GM04504 (cell line): ENCODE results near the gene ACSL6.

Experiments used
- DNase-seq: peaks from one replicate; pipeline ENCODE4 v3.0.0-alpha.2; 2012; ENCODE audit warnings: low read depth

The ACSL6 gene

GRCh38 chr5:132016721-132017250 is 5.3 kb upstream of the ACSL6 start:
- DNase-seq: no peak

- no peak for DNase-seq
Measured at GRCh38 chr5:132013711-132014110, 2.3 kb upstream of the ACSL6 start.

- DNase-seq: no peak
Measured at GRCh38 chr5:132013006-132013689, 1.7 kb upstream of the ACSL6 start.

DNA sequence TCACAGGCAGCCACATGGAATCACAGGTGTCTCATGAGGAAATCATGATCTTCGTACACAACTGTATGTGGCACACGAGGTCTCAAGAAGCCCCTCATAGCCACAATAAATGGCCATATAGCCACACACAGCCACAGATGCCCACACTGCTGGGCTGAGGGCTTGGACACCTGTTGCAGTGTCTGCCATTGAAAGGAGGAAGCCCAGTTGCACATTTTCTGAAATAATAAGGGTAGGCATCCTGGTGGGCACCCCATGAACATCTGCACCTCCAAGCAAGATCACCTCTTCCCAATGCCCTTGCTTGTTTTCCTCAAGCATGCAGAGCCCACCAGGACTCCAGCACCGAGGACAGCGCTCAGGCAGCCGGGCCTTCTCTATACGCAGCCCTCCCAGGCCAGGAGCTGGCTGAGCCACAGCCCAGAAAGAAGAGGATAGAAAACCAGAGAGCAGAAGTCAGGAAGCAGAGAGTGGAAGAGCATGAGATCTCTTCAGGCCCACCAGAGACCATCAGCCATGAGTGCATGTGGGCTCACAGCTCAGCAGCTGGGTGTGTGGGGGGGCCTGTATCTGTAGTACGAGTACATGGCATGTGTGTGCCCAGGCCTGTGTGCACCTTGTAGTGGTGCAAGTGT is 1.0 kb upstream of the ACSL6 start:
- peak; percentile 23 for DNase-seq

DNA sequence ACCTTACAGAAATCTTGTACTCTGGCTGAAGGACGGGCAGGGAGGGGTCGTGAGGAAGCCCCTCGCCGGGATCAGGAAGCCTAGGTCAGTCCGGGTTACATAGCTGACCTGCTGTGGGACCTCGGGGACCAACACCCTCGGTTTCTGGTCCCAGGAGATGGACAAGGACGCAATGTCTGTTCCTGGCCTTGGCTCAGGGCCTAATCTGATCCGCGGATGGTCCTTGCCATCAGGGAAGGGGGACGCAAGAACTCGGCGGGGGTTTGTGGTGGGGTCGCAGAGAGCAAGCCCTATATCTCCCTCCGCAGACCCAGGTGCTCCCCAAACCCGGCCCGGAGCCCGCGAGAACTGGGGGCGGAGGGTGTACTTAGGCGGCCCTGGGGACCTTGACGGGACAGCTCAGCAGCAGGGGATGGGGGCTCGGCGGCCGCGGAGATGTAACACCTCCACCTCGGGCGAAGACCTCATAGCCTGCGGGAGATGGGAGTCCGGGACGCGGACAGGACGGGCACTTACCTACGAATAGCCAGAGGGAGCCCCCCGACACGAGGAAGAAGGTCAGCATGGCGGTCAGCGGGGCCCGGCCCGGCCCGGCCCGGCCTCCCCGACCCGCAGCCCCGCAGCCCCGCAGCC is 353 bp downstream of the ACSL6 start:
- no peak for DNase-seq

DNA sequence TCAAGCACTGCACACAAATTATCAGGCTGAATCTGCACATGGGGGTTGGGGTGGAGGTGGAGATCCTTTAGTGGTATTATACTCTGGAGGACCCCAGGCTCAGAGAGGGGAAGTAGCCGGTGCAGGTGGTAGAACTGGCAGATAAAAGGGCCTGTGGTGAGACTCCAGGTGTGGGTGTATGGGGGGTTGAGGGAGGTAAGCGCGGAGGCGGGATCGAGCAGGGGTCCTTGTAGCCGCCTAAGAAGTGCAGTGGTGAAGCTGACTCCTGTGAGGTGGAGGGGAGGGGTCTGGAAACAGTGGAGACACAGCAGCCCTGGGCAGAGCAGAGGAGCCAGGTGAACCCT is 841 bp downstream of the ACSL6 start:
- no peak for DNase-seq

- no peak for DNase-seq
Measured at GRCh38 chr5:132009706-132010405, 1.6 kb downstream of the ACSL6 start.

DNA sequence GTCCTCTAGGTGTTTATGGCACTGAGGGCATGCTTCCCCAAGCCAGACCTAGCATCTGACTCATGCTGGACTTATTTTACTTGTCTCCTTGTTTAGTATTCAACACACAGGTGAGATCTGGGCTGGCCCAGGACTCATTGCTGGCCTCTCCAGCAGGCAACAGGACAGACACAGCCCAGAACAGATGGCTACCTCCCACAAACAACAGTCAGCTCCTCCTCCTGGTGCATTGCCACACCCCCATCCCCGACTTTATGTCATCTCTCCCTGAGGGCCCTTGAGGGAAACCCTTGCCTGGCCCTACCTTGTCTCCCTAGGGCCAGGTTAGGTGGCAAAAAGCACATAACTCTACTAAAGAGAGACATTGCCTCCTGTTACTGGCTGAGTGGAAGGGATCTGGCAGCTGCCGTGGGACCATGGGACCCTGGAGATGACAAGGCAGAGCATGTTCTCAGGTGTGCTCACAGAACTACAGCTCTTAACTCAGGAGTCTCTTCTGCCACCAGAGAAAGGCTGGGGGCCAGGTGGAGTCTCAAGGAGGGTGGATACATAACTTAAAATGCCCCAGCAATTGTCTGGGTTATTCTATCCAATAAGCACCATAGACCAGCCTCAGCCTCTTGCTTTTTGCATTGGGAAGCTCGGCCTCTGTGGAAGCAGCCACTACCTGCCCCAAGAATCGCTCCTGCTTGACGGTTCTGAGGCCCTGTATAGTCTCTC is 2.3 kb downstream of the ACSL6 start:
- DNase-seq: no peak

DNA sequence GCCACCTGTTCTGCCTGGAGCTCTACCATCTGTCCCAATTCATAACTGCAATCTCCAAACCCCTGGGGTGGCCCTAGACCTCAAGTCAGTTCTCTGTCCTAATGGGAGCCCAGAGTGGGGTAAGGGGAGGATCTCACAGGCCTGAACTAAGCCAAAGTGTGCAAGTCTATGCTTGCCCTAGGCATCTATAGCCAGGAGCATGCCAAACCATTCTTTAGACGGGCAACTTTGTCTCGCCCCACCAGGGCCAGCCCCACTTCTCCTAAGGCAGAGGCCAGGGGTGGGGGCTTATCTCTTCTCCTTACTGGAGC is 3.3 kb downstream of the ACSL6 start:
- DNase-seq: no peak

DNA sequence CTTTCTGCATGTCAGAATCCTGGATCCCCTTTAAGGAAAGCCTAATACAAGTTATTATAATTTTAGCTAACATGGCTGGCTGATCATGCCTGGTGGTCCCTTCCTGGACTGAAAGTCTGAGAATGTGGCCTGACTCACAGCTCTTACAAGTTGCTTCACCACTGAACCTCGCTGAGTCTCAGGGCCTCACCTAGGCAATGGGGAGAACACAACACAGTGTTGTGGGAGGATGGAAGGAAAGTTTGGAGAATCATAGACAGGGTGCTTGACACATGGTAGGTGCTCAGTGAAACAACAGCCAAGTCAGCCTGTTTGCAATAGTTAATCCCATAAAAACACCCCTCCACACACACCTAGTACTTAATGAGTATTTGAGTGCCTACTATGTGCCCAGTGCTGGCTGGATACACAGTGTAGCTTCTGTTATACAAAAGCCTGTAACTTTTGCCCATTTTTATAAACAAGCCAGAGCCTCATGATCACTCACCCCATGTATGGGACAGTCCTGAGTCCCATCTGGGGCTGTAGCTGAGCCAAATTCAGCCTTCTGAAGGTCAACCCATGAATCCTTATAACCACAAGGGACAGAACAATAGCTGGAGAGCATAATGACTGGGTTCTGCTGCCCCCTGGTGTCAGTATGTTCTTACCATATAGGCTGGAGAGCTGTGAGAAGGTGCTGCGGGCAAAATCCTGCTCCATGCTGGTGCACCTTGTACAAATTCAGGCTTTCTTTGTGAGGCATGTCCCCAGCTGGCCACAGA is 3.9 kb downstream of the ACSL6 start:
- peak; percentile 56 for DNase-seq

DNA sequence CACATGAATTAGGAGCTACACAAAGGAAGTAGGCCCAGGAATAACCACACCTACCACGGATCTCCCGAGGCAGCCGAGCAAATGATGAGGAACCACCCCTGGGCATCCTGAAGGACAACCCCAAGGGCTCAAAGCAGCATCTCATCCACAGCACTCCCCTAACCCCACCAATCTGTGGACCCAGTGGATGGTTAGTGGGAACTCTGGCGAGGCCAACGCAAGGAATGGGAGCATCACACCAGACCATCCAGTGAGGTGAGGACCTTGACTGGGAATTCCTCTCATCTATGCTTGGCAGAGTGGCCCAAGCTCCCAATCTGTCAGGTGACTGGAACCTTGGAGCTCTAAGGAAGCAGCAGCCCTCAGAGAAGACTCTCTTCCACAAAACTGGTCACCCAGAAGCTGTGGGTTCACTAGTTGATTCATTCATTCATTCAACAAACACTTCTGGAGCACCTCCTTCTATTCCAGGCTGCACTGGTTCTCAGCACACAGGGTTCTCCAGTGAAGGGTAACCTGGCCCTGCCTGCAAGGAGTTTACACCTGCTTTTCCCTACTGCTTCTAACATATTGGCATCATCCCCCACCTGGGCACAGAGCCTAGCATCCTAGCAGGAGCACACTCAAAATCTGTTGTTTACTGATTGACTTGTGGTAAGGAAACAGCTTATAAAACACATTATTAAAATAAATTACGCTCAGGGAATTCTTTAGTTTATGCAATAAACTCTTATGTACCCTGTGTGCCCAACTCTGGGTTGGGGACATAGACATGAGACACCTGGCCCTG is 4.9 kb downstream of the ACSL6 start:
- DNase-seq: no peak

- no peak for DNase-seq
Measured at GRCh38 chr5:132005591-132005990, 5.9 kb downstream of the ACSL6 start.

- no peak for DNase-seq
Measured at GRCh38 chr5:132003982-132004381, 7.5 kb downstream of the ACSL6 start.

GRCh38 chr5:132003170-132003744 is 8.2 kb downstream of the ACSL6 start:
- no peak for DNase-seq

- DNase-seq: no peak
Measured at GRCh38 chr5:132002757-132003156, 8.7 kb downstream of the ACSL6 start.

DNA sequence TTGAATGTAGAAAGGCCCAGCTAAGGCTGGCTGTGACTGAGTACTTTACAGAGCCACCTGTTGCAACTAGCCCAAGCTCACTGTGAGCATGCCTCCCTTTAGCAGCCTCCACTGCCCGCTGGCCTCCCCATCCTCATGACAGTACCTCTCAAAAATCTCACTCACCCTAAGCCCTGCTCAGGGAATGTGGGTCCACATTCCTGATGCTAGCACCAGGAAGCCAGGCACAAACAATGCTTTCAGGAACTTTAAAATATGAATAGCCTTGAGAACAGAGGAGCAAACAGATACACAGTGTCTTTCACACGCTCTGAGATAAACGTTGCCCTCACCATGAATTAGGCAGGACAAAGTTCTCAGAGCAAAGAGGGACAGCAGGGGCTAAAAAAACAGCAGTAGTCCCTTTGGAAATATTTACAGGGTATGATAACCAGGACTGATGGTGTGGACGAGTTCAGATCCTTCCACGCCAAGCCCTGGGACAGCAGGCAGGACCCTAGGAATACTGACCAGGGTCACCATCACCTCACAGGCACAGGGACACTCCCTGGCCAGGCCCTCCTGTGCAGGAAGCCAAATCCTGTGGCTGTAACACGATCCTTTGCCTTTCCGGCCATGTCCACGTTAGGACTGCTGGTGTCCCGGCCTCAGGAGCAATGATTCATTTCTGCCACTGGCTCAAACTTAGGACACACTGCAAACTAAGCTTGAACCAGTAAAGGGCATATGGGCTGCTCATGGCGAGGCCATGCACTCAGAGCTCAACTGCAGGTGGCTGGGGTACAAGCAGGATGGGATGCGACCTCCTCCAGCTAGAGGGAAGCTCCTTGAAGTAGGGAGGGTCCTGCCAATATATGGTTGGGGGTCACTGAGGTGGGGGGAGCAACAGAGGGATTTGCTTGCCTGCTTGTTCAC is 9.6 kb downstream of the ACSL6 start:
- DNase-seq: peak; percentile 19

DNA sequence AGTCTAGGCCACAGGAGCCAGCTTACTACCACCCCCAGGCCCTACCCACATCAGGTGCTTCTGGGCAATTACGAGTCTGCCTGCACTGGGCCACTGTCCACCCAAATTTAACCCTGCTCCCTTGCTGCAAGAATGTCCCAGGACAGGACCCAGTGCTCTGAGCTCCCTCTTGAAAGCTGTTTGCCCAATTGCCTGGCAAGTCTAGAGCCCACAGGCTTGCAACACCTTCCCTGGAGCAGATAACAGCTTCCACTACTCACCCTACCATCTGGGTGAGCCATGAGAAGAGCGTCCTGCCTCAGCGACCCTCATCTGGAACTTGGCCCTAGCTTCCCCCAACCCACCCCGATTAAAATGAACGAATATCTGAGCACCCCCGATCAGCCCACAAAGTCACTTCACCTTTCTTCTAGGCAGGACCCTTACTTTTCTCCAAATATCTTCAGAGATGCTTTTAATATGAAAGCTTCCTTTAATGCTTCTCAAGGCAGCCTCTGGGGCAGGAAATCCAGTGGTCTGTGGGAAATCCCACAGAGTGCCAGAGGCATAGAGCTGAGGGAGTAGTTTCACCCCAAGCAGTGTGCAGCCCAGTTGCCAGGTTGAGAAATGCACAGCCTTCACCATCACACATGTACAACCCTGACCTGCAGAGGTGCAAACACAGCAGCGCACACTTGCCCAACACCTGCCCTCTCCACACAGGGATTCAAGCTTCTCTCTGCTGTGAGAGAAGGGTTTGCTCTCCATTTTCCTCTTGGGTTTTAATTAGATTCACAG is 10.6 kb downstream of the ACSL6 start:
- no peak for DNase-seq

DNA sequence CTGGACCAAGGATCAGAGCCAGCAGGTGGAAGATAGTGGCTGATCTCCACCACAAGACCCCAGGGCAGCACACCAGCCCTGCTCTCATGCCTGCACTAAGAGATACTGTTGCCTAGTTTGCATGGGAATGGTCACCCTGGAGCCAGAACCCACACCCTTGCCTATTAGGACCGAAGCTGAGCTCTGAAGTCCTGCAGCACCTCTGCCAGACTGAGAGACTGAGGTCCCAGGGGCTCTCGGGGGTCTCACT is 11.3 kb downstream of the ACSL6 start:
- no peak for DNase-seq
